ENCODE results near the gene JTB.

DNA sequence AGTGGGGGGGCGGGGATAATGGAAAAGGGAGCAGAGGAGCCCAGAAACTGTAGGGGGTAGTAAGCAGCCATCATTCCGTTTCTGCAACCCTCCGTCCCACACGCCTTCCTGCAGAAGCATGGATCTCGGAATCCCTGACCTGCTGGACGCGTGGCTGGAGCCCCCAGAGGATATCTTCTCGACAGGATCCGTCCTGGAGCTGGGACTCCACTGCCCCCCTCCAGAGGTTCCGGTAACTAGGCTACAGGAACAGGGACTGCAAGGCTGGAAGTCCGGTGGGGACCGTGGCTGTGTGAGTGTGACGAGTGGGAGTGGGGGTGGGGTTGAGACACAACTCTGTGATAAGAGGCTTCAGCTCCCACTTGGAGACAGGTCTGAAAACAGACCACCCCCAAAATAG is 9.1 kb downstream of the JTB start:
- TF ChIP-seq, protein P1, sequence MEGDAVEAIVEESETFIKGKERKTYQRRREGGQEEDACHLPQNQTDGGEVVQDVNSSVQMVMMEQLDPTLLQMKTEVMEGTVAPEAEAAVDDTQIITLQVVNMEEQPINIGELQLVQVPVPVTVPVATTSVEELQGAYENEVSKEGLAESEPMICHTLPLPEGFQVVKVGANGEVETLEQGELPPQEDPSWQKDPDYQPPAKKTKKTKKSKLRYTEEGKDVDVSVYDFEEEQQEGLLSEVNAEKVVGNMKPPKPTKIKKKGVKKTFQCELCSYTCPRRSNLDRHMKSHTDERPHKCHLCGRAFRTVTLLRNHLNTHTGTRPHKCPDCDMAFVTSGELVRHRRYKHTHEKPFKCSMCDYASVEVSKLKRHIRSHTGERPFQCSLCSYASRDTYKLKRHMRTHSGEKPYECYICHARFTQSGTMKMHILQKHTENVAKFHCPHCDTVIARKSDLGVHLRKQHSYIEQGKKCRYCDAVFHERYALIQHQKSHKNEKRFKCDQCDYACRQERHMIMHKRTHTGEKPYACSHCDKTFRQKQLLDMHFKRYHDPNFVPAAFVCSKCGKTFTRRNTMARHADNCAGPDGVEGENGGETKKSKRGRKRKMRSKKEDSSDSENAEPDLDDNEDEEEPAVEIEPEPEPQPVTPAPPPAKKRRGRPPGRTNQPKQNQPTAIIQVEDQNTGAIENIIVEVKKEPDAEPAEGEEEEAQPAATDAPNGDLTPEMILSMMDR (IDR thresholded peaks at IDR 0.05), result no peak
- no peak for TF ChIP-seq POLR2A (IDR thresholded peaks at IDR 0.05)
